Mesodermal cell (in vitro differentiated cells): ENCODE data around the gene RAB6D.
"Not testable (repeated sequence)": the region's sequence is repeated elsewhere in the genome, so short reads cannot be mapped to it uniquely, and the experiment has no call there.

ENCODE experiments used
- H3K27ac ChIP-seq: 2 replicates; pipeline ENCODE4 v1.7.0; 2013; ENCODE audit warnings: mild to moderate bottlenecking, low read depth, low read length, moderate library complexity; ENCODE audit not compliant: severe bottlenecking
- H3K36me3 ChIP-seq: 2 replicates; pipeline ENCODE4 v1.7.1; 2013; ENCODE audit warnings: mild to moderate bottlenecking, low read length, moderate library complexity; ENCODE audit not compliant: control insufficient read depth, insufficient read depth
- H3K4me1 ChIP-seq: one replicate; pipeline ENCODE4 v1.7.1; 2013; ENCODE audit warnings: mild to moderate bottlenecking, low read length; ENCODE audit not compliant: insufficient read depth, control insufficient read depth, poor library complexity, severe bottlenecking
- H3K4me3 ChIP-seq: 2 replicates; pipeline ENCODE4 v1.7.0; 2013; ENCODE audit warnings: low read length, control low read depth, mild to moderate bottlenecking; ENCODE audit not compliant: insufficient read depth, poor library complexity, severe bottlenecking; ENCODE audit errors: extremely low read depth
- H3K9me3 ChIP-seq: 2 replicates; pipeline ENCODE4 v1.7.1; 2013; ENCODE audit warnings: mild to moderate bottlenecking, low read length, moderate library complexity; ENCODE audit not compliant: control insufficient read depth
- WGBS, 2 experiments: methylation state at CpG; one replicate each; pipeline ENCODE4 v1.1.5; 2013; ENCODE audit warnings: missing lambda C conversion rate in 2 of 2; ENCODE audit not compliant: insufficient coverage in 2 of 2; 5-methylcytosine and 5-hydroxymethylcytosine counted together

RAB6D gene

GRCh38 chr2:131394147-131394931 is 30.4 kb upstream of the RAB6D start:
- H3K4me3 ChIP-seq: peak overlapping the region; percentile 2
- 50 to 57% methylated on average over 35 to 38 of the region's 45 CpGs for WGBS, 2 experiments

DNA sequence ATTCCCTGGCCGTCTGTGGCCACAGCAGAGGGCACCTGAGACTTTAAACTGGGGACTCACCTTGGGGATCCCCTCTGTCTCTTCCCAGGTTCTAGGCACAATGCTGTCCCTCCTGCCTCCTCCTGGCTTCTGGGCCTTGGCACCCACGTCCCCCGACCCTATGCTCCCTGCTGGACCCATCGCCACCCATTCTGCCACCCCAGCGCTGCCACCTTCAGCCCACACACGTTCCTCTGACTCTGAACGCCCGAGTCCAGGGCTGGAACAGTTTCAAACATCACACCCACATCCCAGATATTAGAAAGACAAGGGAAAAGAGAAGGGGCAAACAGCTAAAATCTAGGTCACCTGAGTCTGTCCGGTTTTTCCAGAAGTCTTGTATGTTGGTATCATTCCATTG is 28.0 kb upstream of the RAB6D start:
- H3K27ac ChIP-seq, H3K36me3 ChIP-seq, H3K9me3 ChIP-seq, H3K4me3 ChIP-seq, H3K4me1 ChIP-seq: not testable (repeated sequence)
- 82 to 89% methylated on average over 3 of the region's 9 CpGs for WGBS, 2 experiments

More at GRCh38 chr2:131394147-131394931, 30.4 kb upstream of the RAB6D start:
- no peaks in the 10 kb centered on the region for H3K4me1 ChIP-seq
- no peak overlapping the region for H3K27ac ChIP-seq
- no peaks in the 10 kb centered on the region for H3K36me3 ChIP-seq
- no peaks in the 10 kb centered on the region for H3K9me3 ChIP-seq

- H3K27ac ChIP-seq, H3K36me3 ChIP-seq, H3K4me3 ChIP-seq, H3K9me3 ChIP-seq, H3K4me1 ChIP-seq: not testable (repeated sequence)
- 92% methylated on average over 6 to 11 of the region's 11 CpGs for WGBS, 2 experiments
Observed at GRCh38 chr2:131391471-131391870, 27.5 kb upstream of the RAB6D start.

- WGBS, 2 experiments: 89 to 100% methylated on average over 1 to 3 of the region's 9 CpGs
- not testable (repeated sequence) for H3K27ac ChIP-seq, H3K9me3 ChIP-seq, H3K4me3 ChIP-seq, H3K36me3 ChIP-seq, H3K4me1 ChIP-seq
Observed at GRCh38 chr2:131390495-131391130, 26.6 kb upstream of the RAB6D start.

GRCh38 chr2:131389657-131390056 is 25.7 kb upstream of the RAB6D start:
- Histone ChIP-seq H3K9me3 (no peaks in the 10 kb centered on the region), H3K4me1 (no peaks in the 10 kb centered on the region)
- WGBS, 2 experiments: 96 to 97% methylated on average over 7 to 9 of the region's 10 CpGs

DNA sequence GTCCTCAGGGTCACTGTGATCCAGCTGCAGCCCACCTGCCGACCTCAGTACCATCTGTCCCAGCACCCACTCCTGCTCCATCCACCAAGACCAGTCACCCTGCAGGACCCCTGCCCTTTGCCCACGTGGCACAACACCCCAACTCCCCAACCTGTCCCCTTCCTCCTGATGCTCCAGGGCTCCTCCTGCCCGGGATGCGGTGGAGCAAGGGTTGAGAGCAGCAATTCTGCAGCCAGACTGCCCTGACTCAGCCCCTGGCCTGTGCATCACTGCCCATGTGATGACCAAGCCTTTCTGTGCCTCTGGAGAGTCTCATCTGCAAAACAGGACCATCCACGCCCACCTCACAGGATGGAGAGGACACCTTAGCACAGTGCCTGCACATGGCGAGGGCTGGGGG is 24.9 kb upstream of the RAB6D start:
- WGBS, 2 experiments: 80 to 88% methylated on average over 4 of the region's 6 CpGs
- not testable (repeated sequence) for H3K4me1 ChIP-seq, H3K9me3 ChIP-seq, H3K27ac ChIP-seq, H3K4me3 ChIP-seq, H3K36me3 ChIP-seq

More at GRCh38 chr2:131389657-131390056, 25.7 kb upstream of the RAB6D start:
- H3K36me3 ChIP-seq: no peaks in the 10 kb centered on the region
- no peak overlapping the region for H3K27ac ChIP-seq
- no peak overlapping the region for H3K4me3 ChIP-seq

DNA sequence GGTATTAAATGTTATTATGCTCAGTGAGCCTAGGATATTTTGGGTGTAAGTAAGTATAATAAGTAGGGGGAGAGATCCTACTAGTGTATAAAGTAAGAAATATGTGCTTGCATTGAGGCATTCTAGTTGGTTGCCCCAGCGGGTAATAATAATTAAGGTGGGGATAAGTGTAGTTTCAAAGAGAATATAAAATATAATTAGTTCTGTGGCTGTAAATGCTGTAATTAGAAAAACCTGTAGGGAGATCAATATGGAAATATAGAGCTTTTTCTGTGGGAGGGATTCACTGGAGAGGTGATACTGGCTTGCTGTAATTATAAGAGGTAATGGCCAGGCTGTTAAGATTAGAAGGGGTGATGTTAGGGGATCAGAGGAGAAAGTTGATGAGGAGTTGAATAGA is 9.1 kb upstream of the RAB6D start:
- 100% methylated on average over 1 of the region's 1 CpG for WGBS, 2 experiments
- not testable (repeated sequence) for H3K9me3 ChIP-seq, H3K4me3 ChIP-seq, H3K4me1 ChIP-seq, H3K36me3 ChIP-seq, H3K27ac ChIP-seq

GRCh38 chr2:131369954-131370353 is 6.0 kb upstream of the RAB6D start:
- H3K36me3 ChIP-seq: no peaks in the 10 kb centered on the region
- no peaks in the 10 kb centered on the region for H3K4me1 ChIP-seq
- no peaks in the 10 kb centered on the region for H3K9me3 ChIP-seq
- no peak overlapping the region for H3K4me3 ChIP-seq
- H3K27ac ChIP-seq: no peak overlapping the region
- 95% methylated on average over 5 to 6 of the region's 6 CpGs for WGBS, 2 experiments

- WGBS, 2 experiments: 100% methylated on average over 1 to 2 of the region's 9 CpGs
- H3K27ac ChIP-seq, H3K4me1 ChIP-seq, H3K9me3 ChIP-seq, H3K4me3 ChIP-seq, H3K36me3 ChIP-seq: not testable (repeated sequence)
Observed at GRCh38 chr2:131368493-131369066, 4.6 kb upstream of the RAB6D start.

DNA sequence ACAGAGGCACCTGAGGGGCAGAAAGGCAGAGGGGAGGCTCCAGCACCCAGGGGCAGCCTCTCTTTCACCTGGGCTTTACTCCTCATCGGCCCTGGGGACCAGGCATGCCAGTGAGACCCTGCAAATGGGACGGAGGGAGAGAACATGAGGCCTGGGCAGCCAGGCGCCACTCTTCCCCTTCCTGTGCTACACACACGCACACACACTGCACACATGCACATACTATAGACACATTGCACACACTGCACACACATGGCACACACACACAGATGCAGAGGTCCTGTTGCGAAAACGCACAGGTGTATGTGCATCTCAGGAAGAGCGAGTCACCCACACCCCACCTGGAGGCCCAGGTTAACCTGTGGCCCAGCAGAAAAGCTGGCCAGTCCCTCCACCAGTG is 3.4 kb upstream of the RAB6D start:
- 82 to 96% methylated on average over 7 of the region's 7 CpGs for WGBS, 2 experiments
- no peak overlapping the region for H3K27ac ChIP-seq
- H3K9me3 ChIP-seq: no peaks in the 10 kb centered on the region
- no peaks in the 10 kb centered on the region for H3K36me3 ChIP-seq
- no peaks in the 10 kb centered on the region for H3K4me1 ChIP-seq
- no peak overlapping the region for H3K4me3 ChIP-seq

GRCh38 chr2:131366643-131367042 is 2.7 kb upstream of the RAB6D start:
- Histone ChIP-seq H3K27ac (no peak overlapping the region), H3K4me3 (no peak overlapping the region)

More at GRCh38 chr2:131366643-131367042, 2.7 kb upstream of the RAB6D start:
- no peaks in the 10 kb centered on the region for H3K9me3 ChIP-seq
- 70 to 80% methylated on average over 2 to 3 of the region's 6 CpGs for WGBS, 2 experiments
- no peaks in the 10 kb centered on the region for H3K4me1 ChIP-seq
- no peaks in the 10 kb centered on the region for H3K36me3 ChIP-seq
